Hepatocyte (in vitro differentiated cells): Measurements from ENCODE around the gene NCMAP. TPM values are rescaled to one million over a fixed set of nuclear protein-coding genes. Genes with fewer than 3 reads are reported as not detected.
"Not testable (repeated sequence)": the region's sequence is repeated elsewhere in the genome, so short reads cannot be mapped to it uniquely, and the experiment has no call there.

Experiments used
- DNase-seq: peaks from one replicate; pipeline ENCODE4 v3.0.0-alpha.2; 2016; ENCODE audit warnings: low spot score
- H2AFZ ChIP-seq: fragments of 200-600 bp; sonication (generic); 2 replicates; pipeline ENCODE4 v1.6.0; 2016; ENCODE audit warnings: antibody characterized with exemption, mild to moderate bottlenecking
- H3K27ac ChIP-seq: fragments of 200-600 bp; sonication (generic); 2 replicates; pipeline ENCODE4 v1.5.1; 2016; ENCODE audit warnings: mild to moderate bottlenecking
- H3K27me3 ChIP-seq: fragments of 200-600 bp; sonication (generic); 2 replicates; pipeline ENCODE4 v1.6.1; 2016
- H3K36me3 ChIP-seq: fragments of 200-600 bp; sonication (generic); replicated peaks from 2 replicates; pipeline ENCODE4 v1.5.1; 2016; ENCODE audit warnings: low read depth; ENCODE audit not compliant: insufficient read depth
- H3K4me1 ChIP-seq: fragments of 200-600 bp; sonication (generic); 2 replicates; pipeline ENCODE4 v1.5.1; 2016; ENCODE audit warnings: mild to moderate bottlenecking, moderate library complexity; ENCODE audit not compliant: insufficient read depth
- H3K4me2 ChIP-seq: fragments of 200-600 bp; sonication (generic); 2 replicates; pipeline ENCODE4 v1.6.0; 2016
- H3K4me3 ChIP-seq: fragments of 200-600 bp; sonication (generic); 2 replicates; pipeline ENCODE4 v1.5.1; 2016; ENCODE audit warnings: mild to moderate bottlenecking
- H3K79me2 ChIP-seq: fragments of 200-600 bp; sonication (generic); 2 replicates; pipeline ENCODE4 v1.6.0; 2017; ENCODE audit warnings: mild to moderate bottlenecking
- H3K9me2 ChIP-seq: fragments of 200-600 bp; sonication (generic); replicated peaks from 2 replicates; pipeline ENCODE4 v1.6.0; 2017; ENCODE audit warnings: mild to moderate bottlenecking; ENCODE audit not compliant: insufficient read depth
- H3K9me3 ChIP-seq: fragments of 200-600 bp; sonication (generic); 2 replicates; pipeline ENCODE4 v1.5.1; 2016; ENCODE audit warnings: low read depth, mild to moderate bottlenecking
- H4K20me1 ChIP-seq: fragments of 200-600 bp; sonication (generic); 2 replicates; pipeline ENCODE4 v1.6.0; 2016; ENCODE audit warnings: mild to moderate bottlenecking; ENCODE audit not compliant: insufficient read depth, poor library complexity, severe bottlenecking
- CTCF ChIP-seq: fragments of 200-600 bp; sonication (generic); IDR thresholded peaks from 2 replicates; pipeline ENCODE4 v1.5.1; 2016; ENCODE audit warnings: antibody characterized with exemption, mild to moderate bottlenecking; ENCODE audit not compliant: poor library complexity
- EZH2 ChIP-seq: fragments of 200-600 bp; sonication (generic); IDR thresholded peaks from 2 replicates; pipeline ENCODE4 v1.6.1; 2016; ENCODE audit warnings: antibody characterized with exemption, mild to moderate bottlenecking, borderline replicate concordance
- EZH2phosphoT487 ChIP-seq: fragments of 200-600 bp; sonication (generic); IDR thresholded peaks from one replicate; pipeline ENCODE4 v1.6.1; 2018; ENCODE audit warnings: antibody characterized with exemption, mild to moderate bottlenecking, low read depth, moderate library complexity; ENCODE audit not compliant: unreplicated experiment, severe bottlenecking
- WGBS: methylation state at CpG from one replicate; pipeline ENCODE4 v1.1.6; 2016; ENCODE audit warnings: low lambda C conversion rate; ENCODE audit errors: missing lambda C conversion rate; 5-methylcytosine and 5-hydroxymethylcytosine counted together
- polyA plus RNA-seq: library from polyadenylated mRNA; unstranded; fragments of >200 nt; fragmentation: Nextera tagmentation; extraction: Ambion mirVana; gene quantifications from 2 replicates; pipeline ENCODE4 v1.2.1, GENCODE V29; 2016
- total RNA-seq: library from RNA; depleted of rRNA; stranded (reverse); fragments of >200 nt; gene quantifications from 2 replicates; pipeline ENCODE4 v1.2.3, GENCODE V29; 2014

NCMAP gene
- total and polyA plus RNA-seq, 2 experiments from 2014 or later = 3.5 to 6.3 TPM

GRCh38 chr1:24544239-24544638 lies 11.6 kb upstream of the NCMAP start:
- no peak overlapping the region for H2AFZ ChIP-seq
- no peak for DNase-seq
- H3K36me3 ChIP-seq = no peaks in the 10 kb centered on the region
- no peaks in the 10 kb centered on the region for H3K9me3 ChIP-seq
- no peak overlapping the region for H3K4me2 ChIP-seq
- no peaks in the 10 kb centered on the region for H3K9me2 ChIP-seq
- TF ChIP-seq CTCF = no peak
- no peak overlapping the region for H3K4me3 ChIP-seq
- no peaks in the 10 kb centered on the region for H3K79me2 ChIP-seq
- no peaks in the 10 kb centered on the region for H3K27me3 ChIP-seq
- H3K27ac ChIP-seq = no peak overlapping the region
- peaks cover 18% of the 10 kb centered on the region for H3K4me1 ChIP-seq
- H4K20me1 ChIP-seq = no peaks in the 10 kb centered on the region

GRCh38 chr1:24545662-24546061 lies 10.2 kb upstream of the NCMAP start:
- H3K4me3 ChIP-seq = no peak overlapping the region
- no peaks in the 10 kb centered on the region for H3K27me3 ChIP-seq
- H3K4me2 ChIP-seq = no peak overlapping the region
- H2AFZ ChIP-seq = no peak overlapping the region
- H4K20me1 ChIP-seq = no peaks in the 10 kb centered on the region
- peaks cover 9% of the 10 kb centered on the region for H3K4me1 ChIP-seq
- no peaks in the 10 kb centered on the region for H3K79me2 ChIP-seq
- 67% methylated on average over 1 of the region's 1 CpG for WGBS
- no peaks in the 10 kb centered on the region for H3K9me3 ChIP-seq
- no peak for DNase-seq
- TF ChIP-seq EZH2 (no peak), CTCF (no peak), EZH2phosphoT487 (no peak)
- no peaks in the 10 kb centered on the region for H3K36me3 ChIP-seq
- no peak overlapping the region for H3K27ac ChIP-seq
- no peaks in the 10 kb centered on the region for H3K9me2 ChIP-seq

DNA sequence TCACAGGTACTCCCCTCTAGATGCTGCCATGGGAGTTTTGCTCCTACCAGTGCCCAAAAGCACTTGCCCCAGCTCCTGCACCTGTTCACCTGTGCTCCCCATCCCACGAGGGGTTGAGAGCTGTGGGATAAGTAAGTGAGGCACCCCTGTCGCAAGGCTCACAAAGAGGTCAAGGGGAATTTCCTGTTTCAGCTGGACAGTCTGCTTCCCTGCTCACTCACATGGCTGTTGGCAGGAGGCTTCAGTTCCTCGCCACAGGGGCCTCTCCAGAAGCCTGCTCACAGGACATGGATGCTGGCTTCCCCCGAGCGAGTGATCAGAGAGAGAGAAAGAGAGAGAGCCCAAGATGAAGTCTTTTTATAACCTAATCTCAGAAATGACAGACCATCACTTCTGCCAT lies 8.7 kb upstream of the NCMAP start:
- no peak overlapping the region for H3K4me3 ChIP-seq
- no peaks in the 10 kb centered on the region for H4K20me1 ChIP-seq
- H3K9me3 ChIP-seq = no peaks in the 10 kb centered on the region
- H3K4me2 ChIP-seq = no peak overlapping the region
- H3K4me1 ChIP-seq = peaks cover 10% of the 10 kb centered on the region
- H3K36me3 ChIP-seq = no peaks in the 10 kb centered on the region
- H3K27ac ChIP-seq = no peak overlapping the region
- H3K27me3 ChIP-seq = no peaks in the 10 kb centered on the region
- no peak for TF ChIP-seq EZH2phosphoT487
- no peak for TF ChIP-seq CTCF
- no peak for TF ChIP-seq EZH2
- DNase-seq = no peak
- 76% methylated on average over 5 of the region's 5 CpGs for WGBS
- H2AFZ ChIP-seq = no peak overlapping the region
- H3K79me2 ChIP-seq = no peaks in the 10 kb centered on the region
- no peaks in the 10 kb centered on the region for H3K9me2 ChIP-seq

DNA sequence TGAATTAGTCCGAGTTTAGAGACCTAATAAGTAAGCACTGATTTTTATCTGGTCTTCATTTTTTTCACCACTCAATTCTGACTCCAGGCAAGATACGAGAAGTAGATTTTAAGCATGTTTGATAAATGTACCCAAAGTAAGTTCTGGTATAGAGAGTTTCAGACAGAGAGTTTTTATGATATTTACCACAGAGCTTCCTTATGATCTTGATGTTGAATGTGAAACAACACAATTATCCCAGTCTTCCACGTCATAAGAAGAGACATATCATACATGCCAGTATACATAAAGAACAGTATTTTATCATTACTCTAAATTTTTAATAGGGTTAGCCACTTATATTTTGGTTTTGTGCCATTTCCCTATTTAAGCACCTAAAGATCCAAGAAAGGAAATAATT lies 7.8 kb upstream of the NCMAP start:
- WGBS = 88% methylated on average over 3 of the region's 3 CpGs
- TF ChIP-seq EZH2phosphoT487 (no peak), CTCF (no peak), EZH2 (no peak)

DNA sequence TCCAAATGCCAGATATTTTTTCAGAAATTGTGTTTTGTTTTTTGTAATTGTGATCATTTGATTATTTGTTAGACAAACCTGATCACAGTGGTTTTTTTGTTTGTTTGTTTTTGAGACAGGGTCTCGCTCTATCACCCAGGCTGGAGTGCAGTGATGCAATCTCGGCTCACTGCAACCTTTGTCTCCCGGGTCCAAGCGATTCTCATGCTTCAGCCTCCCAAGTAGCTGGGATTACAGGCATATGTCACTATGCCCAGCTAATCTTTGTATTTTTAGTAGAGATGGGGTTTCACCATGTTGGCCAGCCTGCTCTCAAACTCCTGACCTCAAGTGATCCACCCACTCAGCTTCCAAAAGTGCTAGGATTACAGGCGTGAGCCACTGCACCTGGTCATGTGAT lies 6.7 kb upstream of the NCMAP start:
- not testable (repeated sequence) for H4K20me1 ChIP-seq, H3K27me3 ChIP-seq, H3K27ac ChIP-seq, H3K36me3 ChIP-seq, H2AFZ ChIP-seq, H3K79me2 ChIP-seq, H3K4me2 ChIP-seq, H3K9me3 ChIP-seq, H3K4me3 ChIP-seq, DNase-seq, H3K9me2 ChIP-seq
- 59% methylated on average over 5 of the region's 5 CpGs for WGBS
- H3K4me1 ChIP-seq = peaks cover 14% of the 10 kb centered on the region

More for the DNA sequence above, 7.8 kb upstream of the NCMAP start:
- DNase-seq = no peak
- Histone ChIP-seq H3K27me3 (no peaks in the 10 kb centered on the region), H3K4me2 (no peak overlapping the region), H2AFZ (no peak overlapping the region), H4K20me1 (no peaks in the 10 kb centered on the region), H3K9me3 (no peaks in the 10 kb centered on the region), H3K9me2 (no peaks in the 10 kb centered on the region), H3K4me1 (peaks cover 14% of the 10 kb centered on the region), H3K27ac (no peak overlapping the region), H3K79me2 (no peaks in the 10 kb centered on the region), H3K36me3 (no peaks in the 10 kb centered on the region), H3K4me3 (no peak overlapping the region)
